Transverse colon (tissue), 3 donors: ENCODE results near the gene MED27.

Experiments
- CTCF ChIP-seq, 5 experiments: fragments of 200-600 bp in 3 of 5; fragments of 450-650 bp in 2 of 5; sonication (generic) in 3 of 5; IDR thresholded peaks; 1 replicate in 2 of 5; 2 replicates in 3 of 5; pipeline ENCODE4 v1.5.1; 2016 to 2017; ENCODE audit warnings: antibody characterized with exemption in 5 of 5, inconsistent platforms in 3 of 5, mild to moderate bottlenecking in 2 of 5, moderate library complexity in 1 of 5
- POLR2A ChIP-seq: fragments of 450-650 bp; IDR thresholded peaks from one replicate; pipeline ENCODE4 v1.6.1; 2016; ENCODE audit warnings: antibody characterized with exemption, mild to moderate bottlenecking, moderate library complexity

- TF ChIP-seq CTCF (IDR thresholded peaks at IDR 0.05) = no peak
- no peak for TF ChIP-seq POLR2A
Measured at GRCh38 chr9:132094314-132094791, 14.7 kb upstream of the MED27 start.
